Fibroblast of skin of right quadriceps (primary cell): ENCODE data around the gene ASPSCR1.

ENCODE experiments used
- DNase-seq: peaks from one replicate; pipeline ENCODE4 v3.0.0-alpha.2; 2013

Gene ASPSCR1

GRCh38 chr17:81999976-82000802 is 22.8 kb downstream of the ASPSCR1 start:
- DNase-seq, result no peak

GRCh38 chr17:82000803-82001570 is 23.6 kb downstream of the ASPSCR1 start:
- DNase-seq, result no peak

GRCh38 chr17:82001571-82002056 is 24.2 kb downstream of the ASPSCR1 start:
- DNase-seq, result no peak

GRCh38 chr17:82003411-82004381 is 26.3 kb downstream of the ASPSCR1 start:
- peak; percentile 97 for DNase-seq

GRCh38 chr17:82004517-82005455 is 27.4 kb downstream of the ASPSCR1 start:
- DNase-seq, result no peak

GRCh38 chr17:82005701-82006348 is 28.4 kb downstream of the ASPSCR1 start:
- no peak for DNase-seq

- peak; percentile 55 for DNase-seq
These were observed 29.2 kb downstream of the ASPSCR1 start for GRCh38 chr17:82006468-82007227.

GRCh38 chr17:82007228-82007494 is 29.7 kb downstream of the ASPSCR1 start:
- DNase-seq, result no peak

- DNase-seq, result no peak
These were observed 30.2 kb downstream of the ASPSCR1 start for GRCh38 chr17:82007495-82008257.

- no peak for DNase-seq
These were observed 31.0 kb downstream of the ASPSCR1 start for GRCh38 chr17:82008258-82008940.

- no peak for DNase-seq
These were observed 31.5 kb downstream of the ASPSCR1 start for GRCh38 chr17:82008941-82009405.

- DNase-seq, result no peak
These were observed 32.0 kb downstream of the ASPSCR1 start for GRCh38 chr17:82009413-82009812.

GRCh38 chr17:82010575-82011525 is 33.4 kb downstream of the ASPSCR1 start:
- DNase-seq, result no peak

GRCh38 chr17:82011617-82012187 is 34.3 kb downstream of the ASPSCR1 start:
- DNase-seq, result no peak

- no peak for DNase-seq
These were observed 34.8 kb downstream of the ASPSCR1 start for GRCh38 chr17:82012261-82012639.

GRCh38 chr17:82012640-82013295 is 35.3 kb downstream of the ASPSCR1 start:
- DNase-seq, result no peak

GRCh38 chr17:82013341-82013740 is 35.9 kb downstream of the ASPSCR1 start:
- no peak for DNase-seq
